Common myeloid progenitor, CD34-positive (primary cell): ENCODE measurements around the gene GARS1. TPM values are rescaled to one million over a fixed set of nuclear protein-coding genes. Genes with fewer than 3 reads are reported as not detected.
A peak's percentile ranks its signal among the peaks of the same experiment; 100 is the strongest.

Source experiments
- CTCF ChIA-PET: fragments of 350-600 bp; sonication (Branson Sonifier 250); formaldehyde crosslinking; loops from one replicate; lab custom pipeline; 2021; ENCODE audit warnings: antibody characterized with exemption; lab: Charles Lee
- POLR2A ChIA-PET: fragments of 350-600 bp; sonication (Branson Sonifier 250); formaldehyde crosslinking; loops from one replicate; lab custom pipeline; 2021; ENCODE audit warnings: antibody characterized with exemption; lab: Charles Lee
- DNase-seq, 3 donors: peaks; one replicate each; pipeline versions ENCODE4 v3.0.0 to v3.0.0-alpha.2; 2013
- H3K27ac ChIP-seq, 2 experiments: 1 replicate in 1 of 2; 2 replicates in 1 of 2; pipeline ENCODE4 v1.7.0; 2013; ENCODE audit warnings: inconsistent platforms in 2 of 2, low read length in 2 of 2, mild to moderate bottlenecking in 2 of 2, low read depth in 1 of 2, moderate library complexity in 1 of 2; ENCODE audit not compliant: severe bottlenecking in 2 of 2, insufficient read depth in 1 of 2, poor library complexity in 1 of 2
- H3K27me3 ChIP-seq, 5 experiments: replicated peaks in 2 of 5; 1 replicate in 3 of 5; 2 replicates in 2 of 5; pipeline versions ENCODE4 v1.6.1 to v1.7.0; 2013; ENCODE audit warnings: low read length in 4 of 5, mild to moderate bottlenecking in 2 of 5, moderate library complexity in 2 of 5, inconsistent platforms in 1 of 5; ENCODE audit not compliant: insufficient read depth in 5 of 5, control insufficient read depth in 4 of 5
- H3K36me3 ChIP-seq, 4 experiments: 1 replicate in 2 of 4; 2 replicates in 2 of 4; pipeline versions ENCODE4 v1.6.1 to v1.7.0; 2013; ENCODE audit warnings: low read length in 3 of 4, control low read depth in 1 of 4, mild to moderate bottlenecking in 1 of 4; ENCODE audit not compliant: control insufficient read depth in 4 of 4, insufficient read depth in 4 of 4
- H3K4me1 ChIP-seq, 4 experiments: 1 replicate in 3 of 4; 2 replicates in 1 of 4; pipeline versions ENCODE4 v1.6.1 to v1.7.1; 2013; ENCODE audit warnings: low read length in 3 of 4, mild to moderate bottlenecking in 3 of 4, control low read depth in 1 of 4, inconsistent platforms in 1 of 4, moderate library complexity in 1 of 4; ENCODE audit not compliant: control insufficient read depth in 4 of 4, insufficient read depth in 4 of 4; ENCODE audit errors: control extremely low read depth in 1 of 4
- H3K4me3 ChIP-seq, 7 experiments: 1 replicate in 4 of 7; 2 replicates in 3 of 7; pipeline versions ENCODE4 v1.5.1 to v1.7.0; 2013; ENCODE audit warnings: mild to moderate bottlenecking in 7 of 7, low read length in 6 of 7, moderate library complexity in 6 of 7, inconsistent platforms in 2 of 7, low read depth in 2 of 7, control low read depth in 1 of 7; ENCODE audit not compliant: insufficient read depth in 4 of 7, control insufficient read depth in 1 of 7; ENCODE audit errors: extremely low read depth in 1 of 7
- H3K9me3 ChIP-seq, 5 experiments: 1 replicate in 4 of 5; 2 replicates in 1 of 5; pipeline versions ENCODE4 v1.6.1 to v1.7.1; 2013; ENCODE audit warnings: low read length in 4 of 5, mild to moderate bottlenecking in 2 of 5, inconsistent platforms in 1 of 5, low read depth in 1 of 5, moderate library complexity in 1 of 5; ENCODE audit not compliant: control insufficient read depth in 4 of 5, insufficient read depth in 2 of 5; ENCODE audit errors: control extremely low read depth in 1 of 5
- WGBS: methylation state at CpG from one replicate; pipeline ENCODE4 v1.1.5; 2013; ENCODE audit not compliant: insufficient coverage; 5-methylcytosine and 5-hydroxymethylcytosine counted together
- polyA plus RNA-seq: library from polyadenylated mRNA; unstranded; fragments of 120-200 nt; gene quantifications from one replicate; pipeline ENCODE4 v1.2.1, GENCODE V29; 2013

The GARS1 gene, protein sequence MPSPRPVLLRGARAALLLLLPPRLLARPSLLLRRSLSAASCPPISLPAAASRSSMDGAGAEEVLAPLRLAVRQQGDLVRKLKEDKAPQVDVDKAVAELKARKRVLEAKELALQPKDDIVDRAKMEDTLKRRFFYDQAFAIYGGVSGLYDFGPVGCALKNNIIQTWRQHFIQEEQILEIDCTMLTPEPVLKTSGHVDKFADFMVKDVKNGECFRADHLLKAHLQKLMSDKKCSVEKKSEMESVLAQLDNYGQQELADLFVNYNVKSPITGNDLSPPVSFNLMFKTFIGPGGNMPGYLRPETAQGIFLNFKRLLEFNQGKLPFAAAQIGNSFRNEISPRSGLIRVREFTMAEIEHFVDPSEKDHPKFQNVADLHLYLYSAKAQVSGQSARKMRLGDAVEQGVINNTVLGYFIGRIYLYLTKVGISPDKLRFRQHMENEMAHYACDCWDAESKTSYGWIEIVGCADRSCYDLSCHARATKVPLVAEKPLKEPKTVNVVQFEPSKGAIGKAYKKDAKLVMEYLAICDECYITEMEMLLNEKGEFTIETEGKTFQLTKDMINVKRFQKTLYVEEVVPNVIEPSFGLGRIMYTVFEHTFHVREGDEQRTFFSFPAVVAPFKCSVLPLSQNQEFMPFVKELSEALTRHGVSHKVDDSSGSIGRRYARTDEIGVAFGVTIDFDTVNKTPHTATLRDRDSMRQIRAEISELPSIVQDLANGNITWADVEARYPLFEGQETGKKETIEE
- polyA plus RNA-seq, result 69.4 TPM

DNA sequence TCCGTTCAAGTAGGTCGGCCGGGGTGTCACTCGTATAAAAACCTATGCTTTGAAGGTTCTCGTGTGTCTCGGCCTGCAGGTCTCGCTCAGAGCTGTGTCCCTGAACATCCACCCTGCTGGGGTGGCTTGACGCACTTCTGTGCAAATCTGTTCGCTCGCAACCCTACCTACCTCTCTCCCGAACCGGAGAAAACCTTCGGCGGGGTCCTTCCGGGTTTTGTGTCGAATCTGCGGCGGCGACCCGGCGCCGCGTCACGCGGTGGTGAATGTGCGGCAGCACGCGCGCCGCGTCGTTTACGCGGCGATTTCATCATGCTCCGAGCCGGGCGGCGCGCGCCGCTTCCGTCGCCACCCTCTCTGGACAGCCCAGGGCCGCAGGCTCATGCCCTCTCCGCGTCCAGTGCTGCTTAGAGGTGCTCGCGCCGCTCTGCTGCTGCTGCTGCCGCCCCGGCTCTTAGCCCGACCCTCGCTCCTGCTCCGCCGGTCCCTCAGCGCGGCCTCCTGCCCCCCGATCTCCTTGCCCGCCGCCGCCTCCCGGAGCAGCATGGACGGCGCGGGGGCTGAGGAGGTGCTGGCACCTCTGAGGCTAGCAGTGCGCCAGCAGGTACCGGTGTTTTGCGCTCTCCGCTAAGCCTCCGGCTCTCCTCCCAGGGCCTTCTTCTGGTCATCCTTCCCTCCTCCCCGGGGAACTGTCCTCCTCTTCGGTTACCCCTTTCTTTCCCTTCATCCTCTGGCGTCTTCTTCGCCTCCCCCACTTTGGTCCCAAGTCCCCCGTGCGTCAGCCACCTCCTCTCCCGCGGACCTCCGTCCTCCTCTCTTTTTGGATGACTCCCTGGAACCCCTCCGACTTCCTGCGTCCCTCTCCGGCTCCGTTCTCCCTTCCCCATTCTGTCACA is at the start of gene GARS1:
Gene GARS1 (plus strand): TSS at position 339 of the 896 bp plus-strand sequence. CDS start 44 bp downstream, at position 383.
- Histone ChIP-seq H3K4me1 (peaks cover 12 to 28% (median 22%) of the 10 kb centered on the region in 4 experiments), H3K4me3 (peak within 1 kb of the TSS; percentile 93 to 100 (median 98)), H3K27ac (peak within 1 kb of the TSS; percentile 91 to 99), H3K36me3 (peaks cover 0 to 9% (median 8%) of the 10 kb centered on the region in 4 experiments), H3K27me3 (no peaks in the 10 kb centered on the region), H3K9me3 (no peaks in the 10 kb centered on the region)
- ChIA-PET POLR2A (no interaction called here), CTCF (interaction anchor here (0.7 to 2.3 kb wide), 3 partner anchors 17 to 48 kb away, joined by 3 to 4 read pairs (median 4); no protein-coding TSS in a partner anchor)
- DNase-seq, result peak; percentile 91 to 95 (median 95)
- 0% methylated on average over 73 of the region's 84 CpGs for WGBS

DNA sequence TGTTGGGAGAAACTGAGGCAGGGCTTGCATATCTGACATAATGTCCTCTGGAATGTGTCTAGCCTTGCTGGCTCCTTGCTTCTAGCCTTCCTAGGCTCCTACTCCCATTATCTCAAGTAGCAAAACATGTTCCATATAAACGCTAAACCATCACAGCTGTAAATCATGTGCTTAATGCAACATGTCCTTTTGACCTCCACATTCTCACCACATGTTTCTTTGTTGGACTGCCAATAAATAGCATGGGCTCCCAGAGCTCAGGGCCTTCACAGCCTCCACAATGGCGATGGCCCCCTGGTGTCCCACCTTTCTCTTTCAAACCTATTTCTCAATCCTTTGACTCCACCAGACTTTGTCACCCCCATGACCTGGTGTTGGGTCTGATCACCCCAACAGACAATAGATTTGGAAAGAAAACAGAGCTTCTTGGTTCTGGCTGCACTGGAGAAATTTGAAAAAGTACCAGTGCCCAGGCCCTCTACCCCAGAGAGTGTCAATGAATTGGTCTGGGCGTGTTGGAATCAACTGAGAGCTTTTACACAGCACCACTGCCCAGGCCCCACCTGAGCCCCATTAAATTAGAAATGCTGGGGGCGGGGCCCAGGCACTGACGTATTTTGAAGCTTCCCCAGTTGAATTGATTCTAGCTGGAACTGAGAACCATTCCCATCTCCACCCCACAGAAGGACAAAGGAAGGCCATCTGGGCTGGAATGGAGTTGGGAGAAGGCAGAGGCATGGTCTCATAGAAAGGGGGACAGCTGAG is 48.7 kb upstream of the GARS1 start:
- WGBS, result 92% methylated on average over 5 of the region's 5 CpGs
- Histone ChIP-seq H3K4me3 (no peak overlapping the region), H3K9me3 (no peaks in the 10 kb centered on the region), H3K36me3 (peaks cover 0 to 4% (median 1%) of the 10 kb centered on the region in 4 experiments), H3K27ac (no peak overlapping the region), H3K27me3 (no peaks in the 10 kb centered on the region), H3K4me1 (peaks cover 0 to 5% (median 4%) of the 10 kb centered on the region in 4 experiments)
- ChIA-PET CTCF (interaction anchor here (1.2 to 14.2 kb wide), 5 partner anchors 9 to 48 kb away, joined by 3 to 176 read pairs (median 5); no protein-coding TSS in a partner anchor), POLR2A (no interaction called here)
- DNase-seq, result no peak

DNA sequence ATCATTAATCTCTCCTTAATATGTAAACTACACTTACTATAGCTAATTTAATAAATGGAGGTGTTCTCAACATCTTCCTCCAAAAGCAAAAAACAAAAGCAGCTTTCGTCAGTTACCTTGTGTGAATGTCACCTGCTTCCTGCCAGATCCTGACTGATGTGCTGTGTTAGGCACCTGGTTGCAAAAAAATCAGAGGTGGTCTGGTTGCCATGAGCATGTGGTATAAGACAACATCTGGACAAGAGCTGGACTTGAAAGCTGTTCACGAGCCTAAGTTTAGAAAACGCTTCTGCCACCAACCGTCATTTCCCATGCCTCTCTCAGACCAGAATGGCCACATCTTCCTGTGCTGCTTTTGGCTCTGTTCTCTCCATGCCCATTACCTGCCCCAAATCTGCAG is 48.1 kb upstream of the GARS1 start:
- no peak for DNase-seq
- CTCF ChIA-PET, result interaction anchor here (1.2 to 14.2 kb wide), 5 partner anchors 10 to 47 kb away, joined by 3 to 176 read pairs (median 5); no protein-coding TSS in a partner anchor
- H3K4me3 ChIP-seq, result no peak overlapping the region
- peaks cover 0 to 11% (median 8%) of the 10 kb centered on the region in 4 experiments for H3K4me1 ChIP-seq
- POLR2A ChIA-PET, result no interaction called here
- H3K9me3 ChIP-seq, result no peaks in the 10 kb centered on the region
- no peak overlapping the region for H3K27ac ChIP-seq
- peaks cover 0 to 4% (median 1%) of the 10 kb centered on the region in 4 experiments for H3K36me3 ChIP-seq
- no peaks in the 10 kb centered on the region for H3K27me3 ChIP-seq
- WGBS, result 94% methylated on average over 4 of the region's 4 CpGs

DNA sequence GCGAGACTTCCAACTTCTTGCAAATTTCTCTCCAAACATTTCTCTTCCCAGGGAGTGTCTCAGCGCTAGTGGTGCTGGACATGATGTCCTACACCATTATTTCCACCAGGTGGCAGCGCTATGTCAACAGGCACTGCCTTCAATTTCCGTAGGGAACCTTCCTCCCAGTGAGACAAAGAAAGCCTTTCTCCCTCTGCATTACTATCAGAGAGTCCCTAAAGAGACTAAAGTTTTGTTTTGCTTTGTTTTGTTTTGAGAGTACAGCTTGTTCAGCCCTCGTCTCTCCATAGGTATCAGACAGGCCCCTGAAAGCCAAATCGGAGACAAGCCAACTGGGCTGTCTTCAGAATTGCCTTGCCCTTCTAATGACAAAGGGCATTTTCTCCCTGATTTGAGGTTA is 45.8 kb upstream of the GARS1 start:
- no peaks in the 10 kb centered on the region for H3K9me3 ChIP-seq
- POLR2A ChIA-PET, result no interaction called here

DNA sequence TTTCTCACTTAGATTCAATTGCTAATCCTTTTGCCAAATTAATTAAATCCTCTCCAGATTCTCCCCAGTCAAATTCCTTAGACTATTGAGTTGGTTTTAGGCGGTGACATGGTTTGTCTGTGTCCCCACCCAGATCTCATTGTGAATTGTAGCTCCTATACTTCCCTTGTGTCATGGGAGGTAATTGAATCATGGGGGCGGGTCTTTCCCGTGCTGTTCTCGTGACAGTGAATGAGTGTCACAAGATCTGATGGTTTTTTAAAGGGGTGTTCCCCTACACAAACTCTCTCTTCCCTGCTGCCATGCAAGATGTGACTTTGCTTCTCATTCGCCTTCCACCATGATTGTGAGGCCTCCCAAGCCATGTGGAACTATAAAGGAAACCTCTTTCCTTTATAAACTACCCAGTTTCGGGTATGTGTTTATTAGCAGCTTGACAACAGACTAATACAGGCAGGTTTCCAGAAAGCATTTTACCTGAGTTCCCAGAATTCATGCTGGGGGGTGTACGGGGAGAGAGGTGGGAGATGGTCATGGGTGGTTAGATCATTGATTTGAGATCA is 44.7 kb upstream of the GARS1 start:
- 98% methylated on average over 6 of the region's 7 CpGs for WGBS
- H3K4me1 ChIP-seq, result peaks cover 0 to 11% (median 8%) of the 10 kb centered on the region in 4 experiments
- POLR2A ChIA-PET, result no interaction called here

More for the DNA sequence above, 45.8 kb upstream of the GARS1 start:
- CTCF ChIA-PET, result interaction anchor here (0.5 to 14.2 kb wide), 10 partner anchors 15 to 1540 kb away, joined by 3 to 176 read pairs (median 4); partner anchors contain the start of gene GARS1
- 48% methylated on average over 6 of the region's 6 CpGs for WGBS
- DNase-seq, result peak; percentile 36 to 55 (median 51)
- H3K4me1 ChIP-seq, result peaks cover 0 to 11% (median 8%) of the 10 kb centered on the region in 4 experiments
- no peaks in the 10 kb centered on the region for H3K27me3 ChIP-seq
- peaks cover 0 to 4% (median 1%) of the 10 kb centered on the region in 4 experiments for H3K36me3 ChIP-seq
- no peak overlapping the region for H3K4me3 ChIP-seq
- no peak overlapping the region for H3K27ac ChIP-seq

More for the DNA sequence above, 44.7 kb upstream of the GARS1 start:
- peaks cover 0 to 4% (median 1%) of the 10 kb centered on the region in 4 experiments for H3K36me3 ChIP-seq
- no peaks in the 10 kb centered on the region for H3K27me3 ChIP-seq
- no peaks in the 10 kb centered on the region for H3K9me3 ChIP-seq
- CTCF ChIA-PET, result interaction anchor here (0.6 to 14.2 kb wide), 9 partner anchors 14 to 289 kb away, joined by 3 to 176 read pairs (median 4); partner anchors contain the start of gene GARS1
- DNase-seq, result no peak
- no peak overlapping the region for H3K4me3 ChIP-seq
- no peak overlapping the region for H3K27ac ChIP-seq
